Activated CD4-positive, CD25-positive, alpha-beta regulatory T cell treated with anti-CD3 and anti-CD28 coated beads, Interleukin-2, amount 50 U/mL, for 72 hours (primary cell): Measurements from ENCODE around the gene RNF150.

Experiments used
- DNase-seq: peaks from one replicate; pipeline ENCODE4 v3.0.0; 2021

The RNF150 gene

GRCh38 chr4:141130947-141131605, 2.2 kb downstream of the RNF150 start:
- no peak for DNase-seq

- DNase-seq = no peak
Observed at GRCh38 chr4:141127884-141128283, 5.4 kb downstream of the RNF150 start.

- DNase-seq = no peak
Observed at GRCh38 chr4:141126769-141127168, 6.5 kb downstream of the RNF150 start.

- DNase-seq = no peak
Observed at GRCh38 chr4:141124224-141124623, 9.0 kb downstream of the RNF150 start.

GRCh38 chr4:141121768-141122454, 11.4 kb downstream of the RNF150 start:
- no peak for DNase-seq

DNA sequence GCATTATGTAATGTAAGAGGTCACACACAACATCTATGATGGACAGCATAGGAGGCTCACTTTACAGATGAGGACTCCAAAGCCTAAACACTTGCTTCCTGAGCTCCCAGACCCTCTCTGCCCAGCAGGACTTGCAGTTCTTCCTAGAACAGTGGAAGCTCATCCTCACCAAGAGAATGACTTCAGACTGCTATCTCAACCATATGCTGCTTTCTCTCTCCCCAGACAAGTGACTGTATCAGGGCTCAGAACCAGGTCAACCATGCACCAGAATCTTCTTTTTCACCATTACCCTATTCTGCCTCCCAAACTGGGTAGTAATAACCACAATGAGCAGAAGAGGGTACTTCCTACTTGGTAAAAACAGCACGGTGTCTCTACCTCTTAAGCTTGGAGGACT, 12.2 kb downstream of the RNF150 start:
- DNase-seq = no peak

- no peak for DNase-seq
Observed at GRCh38 chr4:141120036-141120593, 13.2 kb downstream of the RNF150 start.

GRCh38 chr4:141119071-141119470, 14.2 kb downstream of the RNF150 start:
- DNase-seq = no peak

DNA sequence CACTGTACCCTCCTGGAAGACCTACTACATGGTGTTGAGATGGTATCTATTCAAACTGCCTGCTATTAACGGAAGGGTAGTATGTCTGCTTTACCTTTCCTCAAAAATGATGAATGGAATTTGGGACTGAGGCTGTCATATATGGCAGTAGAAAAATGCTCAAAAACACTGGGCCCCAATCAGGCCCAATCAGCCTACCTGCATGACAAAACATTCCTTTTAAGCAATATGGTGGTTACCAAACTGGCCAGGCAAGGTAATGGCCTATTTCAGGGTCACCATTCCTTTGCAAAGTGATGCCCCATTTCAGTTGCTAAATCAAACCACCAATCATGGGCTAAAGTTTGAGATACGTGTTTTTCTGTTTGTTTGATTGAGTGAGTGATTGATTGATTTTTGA, 14.9 kb downstream of the RNF150 start:
- DNase-seq = no peak

GRCh38 chr4:141117935-141118334, 15.3 kb downstream of the RNF150 start:
- DNase-seq = no peak

- DNase-seq = no peak
Observed at GRCh38 chr4:141109983-141110382, 23.3 kb downstream of the RNF150 start.

DNA sequence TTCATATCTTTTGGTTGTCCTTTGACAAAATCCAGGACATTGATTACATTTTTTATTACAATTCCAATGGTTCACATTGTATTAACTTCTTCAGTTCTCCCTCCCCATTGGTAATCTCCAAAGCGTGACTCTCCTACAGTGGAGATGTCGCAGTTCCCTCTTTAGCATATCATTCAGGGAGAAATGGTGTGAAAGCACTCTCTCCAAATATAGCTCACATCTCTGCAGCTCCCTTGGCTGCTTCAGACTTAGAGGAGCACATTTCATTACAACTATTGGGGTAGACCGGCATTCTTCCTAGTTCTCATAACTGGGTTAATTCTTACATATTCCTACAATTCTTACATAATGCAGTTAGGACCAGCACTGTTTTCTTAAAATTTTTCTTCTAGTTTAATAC, 25.3 kb downstream of the RNF150 start:
- DNase-seq = no peak

DNA sequence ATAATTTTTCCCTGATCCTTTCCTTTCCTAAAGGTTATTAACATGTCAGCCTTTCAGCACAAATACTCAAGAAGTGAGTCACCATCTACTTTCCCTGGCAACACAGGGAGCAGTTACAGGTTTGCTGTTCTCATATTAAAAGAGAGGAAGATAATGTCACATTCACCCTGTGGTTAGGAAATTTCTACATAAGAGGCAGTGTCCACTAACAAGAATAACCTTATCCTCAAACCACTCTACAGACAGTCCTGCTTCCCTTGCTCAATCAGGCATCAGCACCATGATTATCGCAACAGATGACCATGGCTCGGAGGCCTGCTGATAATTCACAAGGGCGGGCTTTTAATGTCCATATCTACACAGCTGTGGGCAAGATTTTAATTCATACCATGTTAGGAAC, 30.9 kb downstream of the RNF150 start:
- no peak for DNase-seq

GRCh38 chr4:141101511-141101910, 31.8 kb downstream of the RNF150 start:
- DNase-seq = no peak

DNA sequence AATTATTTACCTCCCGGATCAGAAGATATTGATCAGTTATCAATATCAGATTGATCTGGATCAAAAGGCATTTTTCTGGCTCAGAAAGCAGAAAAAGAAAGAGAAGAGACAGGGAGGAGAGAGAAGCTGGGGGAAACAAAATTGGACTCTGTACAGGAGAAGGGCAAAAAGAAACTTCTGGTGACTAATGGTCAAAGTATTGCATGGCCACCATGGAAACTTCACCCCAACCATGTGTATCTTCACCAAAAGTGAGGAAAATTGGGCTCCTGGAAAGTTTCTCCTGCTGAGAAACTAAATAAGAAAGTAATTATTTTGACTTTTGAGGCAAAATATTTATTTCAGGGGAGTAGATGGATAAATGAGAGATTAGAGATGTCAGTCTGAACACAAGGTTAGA, 33.9 kb downstream of the RNF150 start:
- DNase-seq = no peak

DNA sequence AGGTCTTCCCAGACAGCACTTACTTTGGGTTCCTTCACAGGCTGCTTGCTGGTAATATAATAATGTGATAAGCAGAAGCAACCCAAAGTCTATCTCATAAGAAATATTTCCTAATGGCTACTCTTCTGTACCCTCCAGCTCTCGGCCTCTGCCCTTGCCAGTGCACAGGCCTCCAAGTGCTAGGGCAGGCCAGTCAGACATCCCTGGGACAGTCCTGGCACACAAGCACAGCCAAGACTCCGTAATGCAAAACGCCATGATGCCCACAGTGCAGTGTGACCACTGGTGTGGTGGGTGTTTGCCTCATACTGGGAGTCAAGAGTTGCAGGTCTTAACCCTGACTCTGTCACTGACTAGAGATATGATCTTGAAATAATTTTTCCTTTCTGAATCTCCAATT, 35.1 kb downstream of the RNF150 start:
- DNase-seq = no peak

GRCh38 chr4:141090473-141090872, 42.8 kb downstream of the RNF150 start:
- no peak for DNase-seq

DNA sequence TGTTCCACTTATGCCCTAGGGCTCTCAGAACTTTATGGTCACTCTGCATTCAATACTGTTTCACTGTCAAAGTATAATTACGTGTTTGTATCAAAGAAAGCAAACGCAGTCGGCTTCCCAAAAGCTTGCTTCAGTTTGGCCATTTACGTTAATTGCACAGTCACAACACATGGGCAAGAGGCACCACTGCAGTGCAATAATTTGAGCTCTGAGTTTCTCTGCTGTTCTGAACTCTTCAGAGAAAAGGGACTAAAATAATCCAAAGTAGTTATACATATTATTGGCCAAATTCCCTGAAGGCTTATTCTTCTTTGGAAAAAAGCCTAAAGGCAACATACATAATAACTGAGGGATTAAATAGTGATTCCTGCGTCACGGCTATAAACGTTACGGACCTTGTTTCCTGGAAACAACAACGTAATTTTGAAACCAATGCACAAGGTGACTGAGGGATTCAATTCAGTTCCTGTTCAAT, 51.3 kb downstream of the RNF150 start:
- DNase-seq = no peak

DNA sequence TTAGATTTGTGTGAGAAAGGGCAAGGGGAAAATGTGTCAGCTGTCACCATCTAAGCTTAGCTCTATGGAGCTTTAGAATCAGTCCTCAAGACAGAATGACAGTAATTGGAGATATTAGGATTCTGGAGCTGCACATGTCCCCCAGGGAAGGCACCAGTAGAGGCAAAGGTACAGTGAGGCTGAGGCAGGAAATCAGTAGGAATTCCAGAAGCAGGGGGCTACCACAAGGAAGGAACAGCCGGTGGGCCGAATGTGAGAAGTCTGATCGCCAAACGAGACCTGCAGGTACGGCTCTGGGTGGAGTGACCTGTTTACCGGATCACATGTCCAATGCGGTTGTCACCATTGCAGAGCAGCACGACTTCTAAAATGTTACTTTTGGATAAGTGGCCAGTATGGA, 52.6 kb downstream of the RNF150 start:
- DNase-seq = no peak

DNA sequence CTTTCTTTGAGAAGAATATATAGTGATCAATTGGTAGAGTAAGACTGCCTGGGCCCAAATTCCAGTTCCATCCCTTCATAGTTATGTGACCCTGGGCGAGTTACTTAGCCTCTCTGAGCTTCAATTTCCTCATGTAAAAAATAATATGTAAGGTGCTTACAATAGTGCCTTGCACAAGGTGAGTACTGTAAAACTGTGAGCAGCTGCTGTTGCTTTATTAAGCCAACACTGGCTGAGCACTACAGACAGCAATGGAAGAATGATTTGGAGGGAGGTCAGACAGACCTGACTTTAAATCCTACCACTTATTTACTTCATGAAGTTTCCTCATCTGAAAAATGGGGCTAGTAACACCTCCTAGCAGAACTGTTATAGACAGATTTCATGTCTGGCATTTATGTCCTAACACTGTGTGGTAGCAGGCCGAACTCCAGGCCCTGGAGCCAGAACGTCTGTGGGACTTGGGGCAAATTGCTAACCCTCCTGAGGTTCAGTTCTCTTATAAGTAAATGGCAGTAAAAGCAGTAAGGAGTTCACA, 53.8 kb downstream of the RNF150 start:
- no peak for DNase-seq

- no peak for DNase-seq
Observed at GRCh38 chr4:141078871-141079270, 54.4 kb downstream of the RNF150 start.

DNA sequence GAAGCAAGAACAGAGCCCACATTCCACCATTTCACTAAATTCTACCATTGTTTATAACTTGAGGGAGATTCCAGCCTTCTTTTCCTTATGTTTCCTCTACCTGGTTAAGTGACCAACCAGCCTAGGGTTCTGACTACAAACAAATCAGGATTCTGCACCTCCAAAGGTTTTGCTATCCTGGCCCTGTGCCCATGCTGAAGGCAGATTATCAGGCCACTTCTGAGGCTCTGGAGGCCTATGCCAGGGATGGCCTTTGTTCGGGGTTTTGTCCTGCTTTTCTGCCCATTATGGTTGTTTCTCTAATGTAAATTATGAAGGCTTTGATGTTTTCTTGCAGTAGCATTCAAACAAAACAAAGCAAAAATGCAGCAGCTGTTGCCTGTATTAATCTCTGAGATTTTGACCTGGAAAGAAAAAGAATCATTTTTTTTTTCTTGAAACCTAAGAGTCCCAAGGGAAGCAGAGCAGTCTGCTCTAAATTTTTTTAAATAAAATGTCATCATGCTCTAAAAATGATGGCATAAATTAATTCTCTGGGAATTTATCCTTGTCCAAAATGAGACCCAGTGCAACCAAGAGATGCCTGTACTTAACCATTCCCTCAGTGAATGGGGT, 55.6 kb downstream of the RNF150 start:
- DNase-seq = no peak

- DNase-seq = no peak
Observed at GRCh38 chr4:141075553-141075952, 57.7 kb downstream of the RNF150 start.
